Suppressor macrophage (primary cell): ENCODE data around the gene NOS1.

Experiments
- DNase-seq, 4 experiments: peaks; one replicate each; pipeline ENCODE4 v3.0.0-alpha.2; 2020 to 2022

The NOS1 gene

DNA sequence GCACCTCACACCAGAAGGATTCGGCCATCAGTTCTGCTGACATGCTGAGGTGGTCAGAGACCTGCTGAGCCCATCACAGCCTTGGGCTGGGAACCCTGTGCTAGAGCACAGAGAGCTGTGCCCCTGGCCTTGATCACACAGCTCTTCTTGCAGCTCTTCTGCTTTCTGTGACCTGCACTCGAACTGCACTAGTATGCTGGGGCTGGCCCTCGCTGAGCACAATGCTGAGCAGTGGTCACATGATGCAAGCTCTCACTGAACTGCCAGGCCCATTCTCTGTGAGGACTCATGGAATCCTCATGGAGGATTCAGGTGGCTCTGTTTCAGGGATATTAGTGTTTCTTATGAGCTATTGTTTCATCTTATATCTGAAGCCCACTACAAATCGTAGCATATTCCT is 193.7 kb downstream of the NOS1 start:
- peak in 3 of 4 experiments; percentile 6 to 11 (median 9) for DNase-seq

- no peak for DNase-seq
Observed at GRCh38 chr12:117166107-117166506, 195.3 kb downstream of the NOS1 start.

GRCh38 chr12:117165342-117165741 is 196.1 kb downstream of the NOS1 start:
- no peak for DNase-seq

GRCh38 chr12:117162633-117163032 is 198.8 kb downstream of the NOS1 start:
- DNase-seq, result no peak

- DNase-seq, result no peak
Observed at GRCh38 chr12:117162167-117162539, 199.3 kb downstream of the NOS1 start.

- DNase-seq, result no peak
Observed at GRCh38 chr12:117161460-117162166, 199.8 kb downstream of the NOS1 start.

GRCh38 chr12:117159674-117160073 is 201.8 kb downstream of the NOS1 start:
- DNase-seq, result no peak

GRCh38 chr12:117158911-117159553 is 202.4 kb downstream of the NOS1 start:
- DNase-seq, result no peak
